ENCODE results near the gene RMND5B. TPM values are rescaled to one million over a fixed set of nuclear protein-coding genes. Genes with fewer than 3 reads are reported as not detected.

Gene RMND5B
- total and polyA plus RNA-seq, 10 of the 15 experiments (the other 5 are each of a cell fraction or from before 2014, with no cell fraction given): 1.6 to 50.7 (median 30.9) TPM

- TF ChIP-seq SPI1 (IDR thresholded peaks at IDR 0.05; ENCODE audit: borderline replicate concordance, insufficient read depth, low read depth, low read length) (peak; percentile 65; the same call in 1 of the 2 replicates), PML (IDR thresholded peaks at IDR 0.05; ENCODE audit: low read length) (no peak), RELB (IDR thresholded peaks at IDR 0.05; ENCODE audit: low read depth) (peak; percentile 53), POLR2AphosphoS5 (IDR thresholded peaks at IDR 0.05; ENCODE audit: low read length) (peak; percentile 78), USF1 (IDR thresholded peaks at IDR 0.05; ENCODE audit: borderline replicate concordance, extremely low read length, insufficient read depth, low read depth, low read length) (no peak), ZBTB40 (IDR thresholded peaks at IDR 0.05; ENCODE audit: borderline replicate concordance) (peak; percentile 82; the same call in 1 of the 2 replicates), NR2C1 (IDR thresholded peaks at IDR 0.05) (no peak), CHD4 (IDR thresholded peaks at IDR 0.05) (no peak), MEF2B (IDR thresholded peaks at IDR 0.05; ENCODE audit: partially characterized antibody, poor library complexity, severe bottlenecking) (peak; percentile 31), NRF1 (conservative IDR thresholded peaks at IDR 0.05; ENCODE audit: low read depth, low read length) (no peak), MAX (IDR thresholded peaks at IDR 0.05; ENCODE audit: low read depth, low read length) (peak; percentile 92), KDM1A (IDR thresholded peaks at IDR 0.05; ENCODE audit: borderline replicate concordance) (no peak), EGR1 (IDR thresholded peaks at IDR 0.05; ENCODE audit: borderline replicate concordance in 1 of 2, low read depth in 2 of 2, low read length in 2 of 2) (peak in 1 of 2 experiments; percentile 89; a peak in 2 of 3 replicates), HDAC2 (IDR thresholded peaks at IDR 0.05) (no peak), STAT3 (IDR thresholded peaks at IDR 0.05; ENCODE audit: low read depth, low read length) (no peak), SREBF2 (IDR thresholded peaks at IDR 0.05; ENCODE audit: low read length) (no peak), ELK1 (IDR thresholded peaks at IDR 0.05; ENCODE audit: low read depth, low read length) (peak; percentile 74), ZSCAN29 (IDR thresholded peaks at IDR 0.05) (no peak), RAD51 (IDR thresholded peaks at IDR 0.05) (no peak)
Observed at GRCh38 chr5:178116143-178116885, 14.5 kb upstream of the RMND5B start (continued).

Measured in GM12878 (cell line).